Sigmoid colon (tissue), 4 donors: Measurements from ENCODE around the gene LITAF.

Experiments
- CTCF ChIP-seq, 4 experiments: fragments of 450-650 bp in 3 of 4; fragments of 200-600 bp in 1 of 4; IDR thresholded peaks; one replicate each; pipeline ENCODE4 v1.5.1; 2016 to 2019; ENCODE audit warnings: antibody characterized with exemption in 4 of 4, mild to moderate bottlenecking in 3 of 4, moderate library complexity in 2 of 4
- POLR2A ChIP-seq, 2 donors: fragments of 450-650 bp; IDR thresholded peaks; one replicate each; pipeline ENCODE4 v1.6.1; 2016; ENCODE audit warnings: antibody characterized with exemption in 2 of 2, mild to moderate bottlenecking in 2 of 2, moderate library complexity in 2 of 2
- POLR2AphosphoS5 ChIP-seq, 4 donors: sonication (generic); formaldehyde crosslinking; IDR thresholded peaks; one replicate each; pipeline ENCODE4 v1.6.1; 2017; ENCODE audit warnings: antibody characterized with exemption in 4 of 4

DNA sequence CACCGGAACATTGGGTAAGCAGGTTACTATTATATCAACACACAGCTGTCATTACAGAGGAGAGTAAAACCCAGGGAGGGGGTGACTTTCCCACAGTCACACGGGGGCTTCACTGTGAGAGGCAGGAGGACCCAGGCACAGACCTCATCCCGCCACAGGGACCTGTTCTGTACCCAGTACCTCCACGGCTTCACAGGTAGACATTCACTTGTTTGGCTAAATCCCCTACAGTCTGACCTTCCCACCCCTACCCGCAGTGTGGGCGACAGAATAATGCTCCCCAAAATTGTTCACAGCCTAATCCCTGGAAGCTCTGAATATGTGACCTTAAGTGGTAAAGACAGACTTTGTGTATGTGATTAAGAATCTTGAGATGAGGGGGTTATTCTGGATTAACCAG lies 16.5 kb downstream of the LITAF start:
- TF ChIP-seq CTCF (IDR thresholded peaks at IDR 0.05) (no peak), POLR2A (IDR thresholded peaks at IDR 0.05) (no peak), POLR2AphosphoS5 (IDR thresholded peaks at IDR 0.05) (no peak)
